Fibroblast of peridontal ligament (primary cell): ENCODE measurements around the gene DPYSL4.

Experiments used
- DNase-seq: peaks from one replicate; pipeline ENCODE4 v3.0.0-alpha.2; 2010; ENCODE audit errors: extremely low read depth

DPYSL4 gene

GRCh38 chr10:132163826-132164515 lies 22.8 kb upstream of the DPYSL4 start:
- no peak for DNase-seq

GRCh38 chr10:132164761-132165278 lies 21.9 kb upstream of the DPYSL4 start:
- DNase-seq = no peak

- DNase-seq = no peak
These were observed 21.2 kb upstream of the DPYSL4 start for GRCh38 chr10:132165416-132165980.

GRCh38 chr10:132166216-132166950 lies 20.4 kb upstream of the DPYSL4 start:
- DNase-seq = no peak

- DNase-seq = no peak
These were observed 19.6 kb upstream of the DPYSL4 start for GRCh38 chr10:132167041-132167674.

GRCh38 chr10:132167976-132168375 lies 18.8 kb upstream of the DPYSL4 start:
- DNase-seq = no peak

- DNase-seq = no peak
These were observed 18.1 kb upstream of the DPYSL4 start for GRCh38 chr10:132168571-132169030.

GRCh38 chr10:132169031-132169765 lies 17.6 kb upstream of the DPYSL4 start:
- no peak for DNase-seq

GRCh38 chr10:132169766-132170560 lies 16.8 kb upstream of the DPYSL4 start:
- no peak for DNase-seq

GRCh38 chr10:132170561-132171361 lies 16.0 kb upstream of the DPYSL4 start:
- DNase-seq = no peak

- no peak for DNase-seq
These were observed 14.4 kb upstream of the DPYSL4 start for GRCh38 chr10:132172091-132173066.

GRCh38 chr10:132173185-132173584 lies 13.6 kb upstream of the DPYSL4 start:
- DNase-seq = no peak

- no peak for DNase-seq
These were observed 12.5 kb upstream of the DPYSL4 start for GRCh38 chr10:132174237-132174636.

- DNase-seq = no peak
These were observed 11.3 kb upstream of the DPYSL4 start for GRCh38 chr10:132175408-132175807.

- no peak for DNase-seq
These were observed 10.7 kb upstream of the DPYSL4 start for GRCh38 chr10:132175907-132176581.

- no peak for DNase-seq
These were observed 9.9 kb upstream of the DPYSL4 start for GRCh38 chr10:132176623-132177500.

GRCh38 chr10:132178046-132178445 lies 8.7 kb upstream of the DPYSL4 start:
- DNase-seq = no peak
